Right atrium auricular region (tissue), 2 donors: ENCODE data around the gene DCAF5. TPM values are rescaled to one million over a fixed set of nuclear protein-coding genes. Genes with fewer than 3 reads are reported as not detected.

Experiments used
- DNase-seq: peaks from one replicate; pipeline ENCODE4 v3.0.0-alpha.2; 2019; ENCODE audit warnings: low spot score
- H3K27ac ChIP-seq, 2 donors: fragments of 200-600 bp; sonication (generic); 1 replicate in 1 of 2; 2 replicates in 1 of 2; pipeline ENCODE4 v1.5.1; 2016 to 2019
- H3K27me3 ChIP-seq, 2 donors: fragments of 200-600 bp; sonication (generic); one replicate each; pipeline versions ENCODE4 v1.5.1 to v1.6.0; 2017 to 2019
- H3K36me3 ChIP-seq: fragments of 200-600 bp; sonication (generic); one replicate; pipeline ENCODE4 v1.5.1; 2016
- H3K4me1 ChIP-seq, 2 donors: fragments of 200-600 bp; sonication (generic); one replicate each; pipeline versions ENCODE4 v1.5.1 to v1.6.0; 2017 to 2019
- H3K4me3 ChIP-seq, 2 donors: fragments of 200-600 bp; sonication (generic); 1 replicate in 1 of 2; 2 replicates in 1 of 2; pipeline ENCODE4 v1.5.1; 2017 to 2019; ENCODE audit warnings: mild to moderate bottlenecking in 1 of 2, moderate library complexity in 1 of 2
- H3K9me3 ChIP-seq, 2 donors: fragments of 200-600 bp; sonication (generic); one replicate each; pipeline ENCODE4 v1.5.1; 2019
- total RNA-seq, 2 donors: library from RNA; depleted of rRNA; stranded (reverse); fragments of >200 nt; gene quantifications; one replicate each; pipeline ENCODE4 v1.1.0, GENCODE V29; 2016
- TF ChIP-seq, protein P1 (sequence below), 2 donors: fragments of 200-600 bp; sonication (generic); IDR thresholded peaks; one replicate each; pipeline ENCODE4 v1.5.1; 2019; ENCODE audit warnings: antibody characterized with exemption in 2 of 2

DCAF5 gene
- total RNA-seq, 2 donors from 2014 or later = 33.1 to 38.8 TPM

- DNase-seq = no peak
- Histone ChIP-seq H3K4me1 (peaks cover 0 to 20% of the 10 kb centered on the region in 2 donors), H3K36me3 (no peaks in the 10 kb centered on the region), H3K27me3 (no peaks in the 10 kb centered on the region), H3K9me3 (no peaks in the 10 kb centered on the region), H3K27ac (no peak overlapping the region), H3K4me3 (no peak overlapping the region)
- TF ChIP-seq, protein P1, sequence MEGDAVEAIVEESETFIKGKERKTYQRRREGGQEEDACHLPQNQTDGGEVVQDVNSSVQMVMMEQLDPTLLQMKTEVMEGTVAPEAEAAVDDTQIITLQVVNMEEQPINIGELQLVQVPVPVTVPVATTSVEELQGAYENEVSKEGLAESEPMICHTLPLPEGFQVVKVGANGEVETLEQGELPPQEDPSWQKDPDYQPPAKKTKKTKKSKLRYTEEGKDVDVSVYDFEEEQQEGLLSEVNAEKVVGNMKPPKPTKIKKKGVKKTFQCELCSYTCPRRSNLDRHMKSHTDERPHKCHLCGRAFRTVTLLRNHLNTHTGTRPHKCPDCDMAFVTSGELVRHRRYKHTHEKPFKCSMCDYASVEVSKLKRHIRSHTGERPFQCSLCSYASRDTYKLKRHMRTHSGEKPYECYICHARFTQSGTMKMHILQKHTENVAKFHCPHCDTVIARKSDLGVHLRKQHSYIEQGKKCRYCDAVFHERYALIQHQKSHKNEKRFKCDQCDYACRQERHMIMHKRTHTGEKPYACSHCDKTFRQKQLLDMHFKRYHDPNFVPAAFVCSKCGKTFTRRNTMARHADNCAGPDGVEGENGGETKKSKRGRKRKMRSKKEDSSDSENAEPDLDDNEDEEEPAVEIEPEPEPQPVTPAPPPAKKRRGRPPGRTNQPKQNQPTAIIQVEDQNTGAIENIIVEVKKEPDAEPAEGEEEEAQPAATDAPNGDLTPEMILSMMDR (IDR thresholded peaks at IDR 0.05) = no peak
These were observed 13.2 kb downstream of the DCAF5 start for GRCh38 chr14:69139743-69140142.

DNA sequence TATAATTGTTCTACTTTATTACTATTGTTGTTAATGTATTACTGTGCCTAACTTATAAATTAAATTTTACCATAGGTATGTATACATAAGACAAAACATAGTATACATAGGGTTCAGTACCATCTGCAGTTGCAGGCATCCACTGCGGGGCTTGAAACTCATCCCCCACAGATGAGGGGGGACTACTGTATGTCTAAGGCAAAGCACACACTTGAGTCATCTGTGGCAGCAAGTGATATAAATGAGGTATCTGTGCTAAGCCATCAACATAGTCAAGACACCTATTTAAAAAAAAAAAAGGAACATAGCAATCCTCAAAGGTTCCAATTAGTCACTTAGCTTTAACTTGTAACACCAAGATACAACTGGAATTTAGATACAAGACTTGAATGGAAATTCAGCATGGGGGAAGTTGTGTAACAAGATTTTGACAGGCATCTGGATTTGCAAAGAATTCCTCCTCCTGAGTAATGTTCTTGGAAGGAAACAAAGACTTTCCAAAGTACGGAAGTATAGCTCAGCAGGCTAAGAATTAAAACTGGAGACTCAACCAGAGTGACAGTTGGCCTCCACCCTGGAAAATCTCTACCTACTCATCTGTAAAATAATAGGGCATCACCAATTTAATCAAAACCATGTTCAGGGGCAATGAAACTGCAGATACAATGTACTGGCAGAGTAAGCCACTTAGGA lies 14.9 kb downstream of the DCAF5 start:
- H3K27ac ChIP-seq = peak overlapping the region; percentile 34 to 61
- H3K4me3 ChIP-seq = no peak overlapping the region
- TF ChIP-seq, protein P1 (IDR thresholded peaks at IDR 0.05) = no peak
- H3K4me1 ChIP-seq = peaks cover 0 to 31% of the 10 kb centered on the region in 2 donors
- H3K36me3 ChIP-seq = no peaks in the 10 kb centered on the region
- no peaks in the 10 kb centered on the region for H3K27me3 ChIP-seq
- DNase-seq = no peak
- no peaks in the 10 kb centered on the region for H3K9me3 ChIP-seq

DNA sequence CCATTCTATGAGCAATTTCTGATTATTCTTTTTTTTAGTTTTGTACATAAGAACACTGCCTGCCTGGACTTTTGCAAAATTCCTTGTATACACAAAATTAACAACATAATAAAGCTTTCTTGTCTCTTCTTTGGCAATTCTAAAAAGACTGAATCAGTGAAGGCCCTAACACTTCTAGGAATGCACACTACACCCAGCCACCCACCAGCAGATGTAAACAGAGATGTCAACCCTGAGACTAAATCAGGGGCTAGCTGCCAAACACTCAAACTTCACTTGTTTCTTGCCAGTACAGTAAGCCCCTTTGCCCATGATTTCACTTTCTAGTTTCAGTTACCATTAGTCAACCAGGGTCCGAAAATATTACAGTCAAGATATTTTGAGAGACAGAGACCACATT lies 15.5 kb downstream of the DCAF5 start:
- H3K36me3 ChIP-seq = no peaks in the 10 kb centered on the region
- H3K9me3 ChIP-seq = no peaks in the 10 kb centered on the region
- TF ChIP-seq, protein P1 (IDR thresholded peaks at IDR 0.05) = no peak
- H3K27me3 ChIP-seq = no peaks in the 10 kb centered on the region
- H3K27ac ChIP-seq = peak overlapping the region in 1 of 2 donors; percentile 61
- peaks cover 0 to 35% of the 10 kb centered on the region in 2 donors for H3K4me1 ChIP-seq
- DNase-seq = no peak
- H3K4me3 ChIP-seq = no peak overlapping the region

DNA sequence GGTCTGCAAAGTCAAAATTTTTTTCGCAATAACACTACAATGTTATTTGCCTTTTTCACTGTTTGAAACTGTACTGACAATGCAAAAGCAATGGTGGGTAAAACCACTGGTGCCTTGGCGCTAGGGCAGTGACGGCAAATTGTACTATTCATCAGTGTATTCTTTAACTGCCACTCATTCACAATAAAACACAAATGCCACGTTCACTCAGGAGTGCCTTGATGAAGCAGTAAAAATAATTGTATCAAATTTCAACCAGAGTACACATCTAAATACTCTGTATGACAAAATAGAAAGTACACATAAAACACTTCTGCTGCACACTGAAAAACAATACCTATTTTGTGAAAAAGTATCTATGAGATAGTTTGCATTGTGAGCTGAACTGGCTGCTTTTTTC lies 17.8 kb downstream of the DCAF5 start:
- Histone ChIP-seq H3K4me1 (peaks cover 0 to 49% of the 10 kb centered on the region in 2 donors), H3K27ac (no peak overlapping the region), H3K27me3 (no peaks in the 10 kb centered on the region), H3K9me3 (no peaks in the 10 kb centered on the region), H3K36me3 (no peaks in the 10 kb centered on the region), H3K4me3 (no peak overlapping the region)
- no peak for DNase-seq
- TF ChIP-seq, protein P1 (IDR thresholded peaks at IDR 0.05) = no peak

GRCh38 chr14:69133206-69134125 lies 19.5 kb downstream of the DCAF5 start:
- no peak overlapping the region for H3K4me3 ChIP-seq
- no peaks in the 10 kb centered on the region for H3K27me3 ChIP-seq
- DNase-seq = no peak
- H3K4me1 ChIP-seq = peaks cover 0 to 61% of the 10 kb centered on the region in 2 donors
- H3K9me3 ChIP-seq = no peaks in the 10 kb centered on the region
- H3K27ac ChIP-seq = peak overlapping the region in 1 of 2 donors; percentile 2
- H3K36me3 ChIP-seq = no peaks in the 10 kb centered on the region
- TF ChIP-seq, protein P1 (IDR thresholded peaks at IDR 0.05) = no peak
